ENCODE data around the gene TWIST1. TPM values are rescaled to one million over a fixed set of nuclear protein-coding genes. Genes with fewer than 3 reads are reported as not detected.

The TWIST1 gene
- total RNA-seq, 2 experiments from 2014 or later, result not detected

DNA sequence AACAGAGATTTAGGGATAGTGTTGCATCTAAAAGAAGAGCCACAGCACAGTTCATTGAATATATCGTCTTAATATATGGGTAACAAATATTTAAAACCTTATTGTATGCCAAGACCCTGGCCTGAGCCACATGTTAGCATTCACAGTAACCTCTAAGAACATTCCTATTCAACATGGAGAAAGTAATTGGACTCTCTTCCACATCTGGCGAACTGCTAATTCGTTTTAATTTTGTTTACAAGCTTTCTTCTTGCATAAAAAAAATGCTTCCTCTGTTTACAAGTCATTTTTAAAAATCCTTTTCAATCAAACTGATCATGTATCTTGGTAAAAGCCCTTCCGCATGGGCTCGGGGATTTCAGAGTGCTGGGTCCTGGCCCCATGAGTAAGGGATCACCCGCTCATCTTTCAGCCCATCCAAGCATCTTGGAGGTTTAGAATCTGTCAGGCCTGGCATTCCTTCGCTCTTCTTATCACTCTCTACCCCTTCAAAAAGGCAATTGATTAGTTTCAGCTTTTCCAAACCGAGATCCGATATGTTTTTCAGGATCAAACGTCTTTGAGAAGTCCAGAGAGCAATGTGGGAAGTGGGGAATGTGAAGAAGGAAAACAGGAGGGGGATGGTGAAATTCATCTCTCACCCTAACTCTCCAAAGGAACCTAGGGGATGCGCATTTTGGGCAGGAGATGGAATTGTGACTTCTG lies 7.3 kb downstream of the TWIST1 start:
- DNase-seq (ENCODE audit: low spot score), result no peak
- no TSS peak for BruUV-seq (replicated peaks)
- TF ChIP-seq, protein P1, sequence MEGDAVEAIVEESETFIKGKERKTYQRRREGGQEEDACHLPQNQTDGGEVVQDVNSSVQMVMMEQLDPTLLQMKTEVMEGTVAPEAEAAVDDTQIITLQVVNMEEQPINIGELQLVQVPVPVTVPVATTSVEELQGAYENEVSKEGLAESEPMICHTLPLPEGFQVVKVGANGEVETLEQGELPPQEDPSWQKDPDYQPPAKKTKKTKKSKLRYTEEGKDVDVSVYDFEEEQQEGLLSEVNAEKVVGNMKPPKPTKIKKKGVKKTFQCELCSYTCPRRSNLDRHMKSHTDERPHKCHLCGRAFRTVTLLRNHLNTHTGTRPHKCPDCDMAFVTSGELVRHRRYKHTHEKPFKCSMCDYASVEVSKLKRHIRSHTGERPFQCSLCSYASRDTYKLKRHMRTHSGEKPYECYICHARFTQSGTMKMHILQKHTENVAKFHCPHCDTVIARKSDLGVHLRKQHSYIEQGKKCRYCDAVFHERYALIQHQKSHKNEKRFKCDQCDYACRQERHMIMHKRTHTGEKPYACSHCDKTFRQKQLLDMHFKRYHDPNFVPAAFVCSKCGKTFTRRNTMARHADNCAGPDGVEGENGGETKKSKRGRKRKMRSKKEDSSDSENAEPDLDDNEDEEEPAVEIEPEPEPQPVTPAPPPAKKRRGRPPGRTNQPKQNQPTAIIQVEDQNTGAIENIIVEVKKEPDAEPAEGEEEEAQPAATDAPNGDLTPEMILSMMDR (conservative IDR thresholded peaks at IDR 0.05; ENCODE audit: low read length), result no peak
- TF ChIP-seq EZH2phosphoT487 (IDR thresholded peaks at IDR 0.05; ENCODE audit: borderline replicate concordance, low read depth, low read length), result no peak
- Histone ChIP-seq H3K4me2 (ENCODE audit: low read length) (no peak overlapping the region), H3K79me2 (ENCODE audit: insufficient read depth, low read depth, low read length) (no peaks in the 10 kb centered on the region), H2AFZ (ENCODE audit: low read length) (no peak overlapping the region), H3K27ac (ENCODE audit: low read depth, low read length, poor library complexity, severe bottlenecking) (no peak overlapping the region), H3K4me3 (ENCODE audit: low read depth, low read length, poor library complexity, severe bottlenecking) (no peak overlapping the region), H3K36me3 (ENCODE audit: insufficient read depth, low read length) (no peaks in the 10 kb centered on the region), H3K9me2 (ENCODE audit: insufficient read depth, low read length) (no peaks in the 10 kb centered on the region), H3K9me3 (ENCODE audit: low read length) (no peaks in the 10 kb centered on the region), H3K4me1 (ENCODE audit: insufficient read depth, low read length, poor library complexity, severe bottlenecking) (no peaks in the 10 kb centered on the region), H4K20me1 (ENCODE audit: insufficient read depth, low read length) (no peaks in the 10 kb centered on the region)
- ChIA-PET POLR2A (no interaction called here), CTCF (ENCODE audit: unreplicated experiment) (no interaction called here)
- intact Hi-C loops (cut with micrococcal nuclease; ENCODE audit: unreplicated experiment), result no loop called here

DNA sequence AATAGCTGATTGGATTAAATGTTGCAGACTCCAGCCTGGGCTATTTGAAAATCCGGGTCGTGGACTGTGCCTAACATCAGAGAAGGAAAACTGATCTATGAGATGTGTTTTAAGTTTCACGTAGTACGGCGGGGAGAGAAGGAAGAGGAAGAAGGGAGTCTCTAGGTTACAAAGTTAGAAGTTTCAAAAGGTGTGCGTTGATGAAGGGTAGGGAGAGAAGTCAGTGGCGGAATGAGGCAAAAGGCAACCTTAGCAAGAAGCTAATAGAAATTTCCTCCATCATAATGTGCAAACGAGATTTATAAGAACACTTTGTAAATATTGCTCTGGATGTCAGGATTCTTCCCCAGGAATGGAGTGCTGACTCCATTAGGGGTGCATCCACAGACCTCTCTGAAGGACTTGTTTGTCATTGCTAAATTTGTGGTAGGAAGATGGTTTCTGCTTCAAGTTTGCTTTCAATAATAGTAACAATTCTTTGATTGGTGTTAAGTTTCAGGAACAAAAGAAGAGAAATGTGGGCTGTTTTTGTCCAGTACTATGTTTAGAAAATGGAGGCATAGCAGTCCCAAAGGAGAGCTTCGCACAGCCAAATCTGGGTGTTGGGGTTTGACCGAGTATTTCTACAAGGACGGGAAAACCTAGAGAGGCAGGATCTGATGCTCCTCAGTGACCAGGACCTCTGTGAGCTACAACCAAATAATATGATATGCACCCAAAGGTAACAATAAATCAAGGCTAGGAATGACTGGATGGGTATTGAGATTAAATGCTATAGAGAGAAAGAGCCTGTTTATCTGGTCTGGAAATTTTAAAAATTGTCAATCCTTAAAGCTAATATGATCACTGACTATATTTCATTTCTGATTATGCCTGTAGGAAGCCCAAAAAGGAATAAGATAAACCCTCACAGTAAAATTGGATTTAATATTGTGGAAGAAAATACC lies 8.2 kb downstream of the TWIST1 start:
- intact Hi-C loops (cut with micrococcal nuclease; ENCODE audit: unreplicated experiment), result no loop called here
- H3K4me2 ChIP-seq (ENCODE audit: low read length), result no peak overlapping the region
- POLR2A ChIA-PET, result interaction anchor here (0.8 kb wide), 1 partner anchor 480 kb away, joined by 3 read pairs; no protein-coding TSS in a partner anchor
- H3K4me1 ChIP-seq (ENCODE audit: insufficient read depth, low read length, poor library complexity, severe bottlenecking), result no peaks in the 10 kb centered on the region
- H3K9me3 ChIP-seq (ENCODE audit: low read length), result no peaks in the 10 kb centered on the region
- H3K27ac ChIP-seq (ENCODE audit: low read depth, low read length, poor library complexity, severe bottlenecking), result no peak overlapping the region
- no peak overlapping the region for H2AFZ ChIP-seq (ENCODE audit: low read length)
- no peak for TF ChIP-seq EZH2phosphoT487 (IDR thresholded peaks at IDR 0.05; ENCODE audit: borderline replicate concordance, low read depth, low read length)
- TF ChIP-seq, protein P1 (conservative IDR thresholded peaks at IDR 0.05; ENCODE audit: low read length), result no peak
- no peaks in the 10 kb centered on the region for H3K79me2 ChIP-seq (ENCODE audit: insufficient read depth, low read depth, low read length)
- CTCF ChIA-PET (ENCODE audit: unreplicated experiment), result no interaction called here
- H3K9me2 ChIP-seq (ENCODE audit: insufficient read depth, low read length), result no peaks in the 10 kb centered on the region
- H3K4me3 ChIP-seq (ENCODE audit: low read depth, low read length, poor library complexity, severe bottlenecking), result no peak overlapping the region
- no TSS peak for BruUV-seq (replicated peaks)
- H3K36me3 ChIP-seq (ENCODE audit: insufficient read depth, low read length), result no peaks in the 10 kb centered on the region
- no peak for DNase-seq (ENCODE audit: low spot score)
- no peaks in the 10 kb centered on the region for H4K20me1 ChIP-seq (ENCODE audit: insufficient read depth, low read length)

All from OCI-LY7 (cell line).